Tibial artery (tissue), 4 donors: ENCODE data around the gene ITFG1.
"Not testable (repeated sequence)": the region's sequence is repeated elsewhere in the genome, so short reads cannot be mapped to it uniquely, and the experiment has no call there.

ENCODE experiments used
- DNase-seq, 2 donors: peaks; one replicate each; pipeline ENCODE4 v3.0.0-alpha.2; 2019
- H3K27ac ChIP-seq, 2 donors: fragments of 200-600 bp; sonication (generic) in 1 of 2; 1 replicate in 1 of 2; 2 replicates in 1 of 2; pipeline ENCODE4 v1.5.1; 2018 to 2019; ENCODE audit warnings: mild to moderate bottlenecking in 1 of 2
- H3K27me3 ChIP-seq, 2 donors: fragments of 200-600 bp; sonication (generic) in 1 of 2; one replicate each; pipeline versions ENCODE4 v1.5.1 to v1.6.0; 2016 to 2019
- H3K36me3 ChIP-seq, 3 donors: fragments of 200-600 bp; sonication (generic) in 2 of 3; one replicate each; pipeline ENCODE4 v1.5.1; 2016 to 2019; ENCODE audit warnings: mild to moderate bottlenecking in 2 of 3
- H3K4me1 ChIP-seq, 4 donors: fragments of 200-600 bp; sonication (generic) in 2 of 4; 1 replicate in 3 of 4; 2 replicates in 1 of 4; pipeline ENCODE4 v1.5.1; 2016 to 2019
- H3K4me3 ChIP-seq, 2 donors: fragments of 200-600 bp; sonication (generic) in 1 of 2; 1 replicate in 1 of 2; 2 replicates in 1 of 2; pipeline ENCODE4 v1.5.1; 2018 to 2019; ENCODE audit warnings: mild to moderate bottlenecking in 2 of 2
- H3K9me3 ChIP-seq, 3 donors: fragments of 200-600 bp; sonication (generic) in 1 of 3; one replicate each; pipeline ENCODE4 v1.5.1; 2016 to 2019
- intact Hi-C: fragments of 100-400 bp; cut with DNase I; formaldehyde crosslinking; loops from one replicate; pipeline ENCODE4 v1.15.0; 2023; ENCODE audit warnings: low total_unique reads
- TF ChIP-seq, protein P1 (sequence below), 2 experiments: fragments of 200-600 bp in 1 of 2; fragments of 450-650 bp in 1 of 2; IDR thresholded peaks; one replicate each; pipeline ENCODE4 v1.5.1; 2017 to 2019; ENCODE audit warnings: antibody characterized with exemption in 2 of 2, mild to moderate bottlenecking in 1 of 2, moderate library complexity in 1 of 2

Gene ITFG1

DNA sequence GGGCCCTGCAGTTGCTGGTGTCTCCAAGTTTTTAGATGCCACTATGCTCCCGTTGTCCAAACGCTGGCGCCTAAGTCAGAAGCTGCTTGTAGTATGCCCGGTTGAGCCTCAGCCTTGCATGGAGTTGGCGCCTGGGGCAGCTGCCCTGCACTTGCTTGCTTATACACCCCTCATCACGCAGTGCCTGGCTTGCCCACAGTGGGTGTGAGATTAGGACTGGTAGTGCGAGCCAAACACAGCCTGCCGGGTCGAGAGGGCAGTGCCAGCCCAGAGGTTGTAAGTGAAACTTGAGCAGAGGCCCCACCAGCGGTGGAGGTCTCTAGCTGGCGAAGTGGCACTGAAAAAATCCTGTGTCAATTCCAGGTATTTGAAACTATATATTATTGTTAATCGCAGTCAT, 90.3 kb downstream of the ITFG1 start:
- no peaks in the 10 kb centered on the region for H3K4me1 ChIP-seq
- no peaks in the 10 kb centered on the region for H3K9me3 ChIP-seq
- peaks cover 6 to 22% (median 13%) of the 10 kb centered on the region in 3 donors for H3K36me3 ChIP-seq
- H3K4me3 ChIP-seq, result no peak overlapping the region
- H3K27me3 ChIP-seq, result no peaks in the 10 kb centered on the region
- intact Hi-C loops, result no loop called here
- DNase-seq, result no peak
- TF ChIP-seq, protein P1, sequence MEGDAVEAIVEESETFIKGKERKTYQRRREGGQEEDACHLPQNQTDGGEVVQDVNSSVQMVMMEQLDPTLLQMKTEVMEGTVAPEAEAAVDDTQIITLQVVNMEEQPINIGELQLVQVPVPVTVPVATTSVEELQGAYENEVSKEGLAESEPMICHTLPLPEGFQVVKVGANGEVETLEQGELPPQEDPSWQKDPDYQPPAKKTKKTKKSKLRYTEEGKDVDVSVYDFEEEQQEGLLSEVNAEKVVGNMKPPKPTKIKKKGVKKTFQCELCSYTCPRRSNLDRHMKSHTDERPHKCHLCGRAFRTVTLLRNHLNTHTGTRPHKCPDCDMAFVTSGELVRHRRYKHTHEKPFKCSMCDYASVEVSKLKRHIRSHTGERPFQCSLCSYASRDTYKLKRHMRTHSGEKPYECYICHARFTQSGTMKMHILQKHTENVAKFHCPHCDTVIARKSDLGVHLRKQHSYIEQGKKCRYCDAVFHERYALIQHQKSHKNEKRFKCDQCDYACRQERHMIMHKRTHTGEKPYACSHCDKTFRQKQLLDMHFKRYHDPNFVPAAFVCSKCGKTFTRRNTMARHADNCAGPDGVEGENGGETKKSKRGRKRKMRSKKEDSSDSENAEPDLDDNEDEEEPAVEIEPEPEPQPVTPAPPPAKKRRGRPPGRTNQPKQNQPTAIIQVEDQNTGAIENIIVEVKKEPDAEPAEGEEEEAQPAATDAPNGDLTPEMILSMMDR (IDR thresholded peaks at IDR 0.05), result no peak
- H3K27ac ChIP-seq, result no peak overlapping the region

DNA sequence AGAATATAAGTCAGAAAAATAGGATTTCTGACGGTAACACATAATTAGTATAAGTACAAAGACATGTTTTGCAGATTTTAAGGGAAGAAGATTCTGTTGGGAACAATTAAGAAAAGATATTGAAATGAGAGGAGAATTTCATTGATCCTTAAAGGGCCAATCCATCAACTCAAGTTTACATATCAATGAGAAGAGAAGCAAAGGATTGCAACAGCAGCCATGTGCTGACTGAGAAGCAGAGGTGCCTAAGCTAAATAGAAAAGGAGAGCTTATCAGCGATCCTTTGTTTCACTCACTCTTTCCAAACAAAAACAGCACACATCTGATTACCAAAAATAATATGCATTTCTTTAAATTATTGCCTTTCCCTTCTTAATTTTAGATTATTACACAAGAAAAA, 94.6 kb downstream of the ITFG1 start:
- intact Hi-C loops, result no loop called here
- no peaks in the 10 kb centered on the region for H3K4me1 ChIP-seq
- TF ChIP-seq, protein P1 (IDR thresholded peaks at IDR 0.05), result no peak
- no peak overlapping the region for H3K4me3 ChIP-seq
- DNase-seq, result no peak
- H3K9me3 ChIP-seq, result no peaks in the 10 kb centered on the region
- no peaks in the 10 kb centered on the region for H3K27me3 ChIP-seq
- peaks cover 0 to 17% (median 0%) of the 10 kb centered on the region in 3 donors for H3K36me3 ChIP-seq
- H3K27ac ChIP-seq, result no peak overlapping the region

DNA sequence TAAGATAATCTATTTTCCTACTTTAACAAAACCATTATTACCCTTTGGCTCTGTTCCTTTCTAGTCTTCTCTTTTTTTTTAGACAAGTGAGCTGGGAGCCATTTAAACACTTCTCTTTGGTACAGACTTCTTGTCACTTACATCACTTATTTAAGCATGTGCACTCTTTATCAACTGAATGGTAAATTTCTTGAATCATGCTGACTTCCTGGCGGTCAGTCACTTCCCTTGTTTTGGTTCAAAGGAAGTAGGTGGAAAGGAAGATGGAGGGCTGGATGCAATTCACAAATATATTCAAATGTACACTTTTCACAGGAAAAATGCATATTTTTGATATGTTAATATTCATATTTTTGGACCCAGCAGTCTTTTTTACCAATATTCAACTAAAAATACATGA, 97.1 kb downstream of the ITFG1 start:
- Histone ChIP-seq H3K36me3 (peaks cover 0 to 6% (median 0%) of the 10 kb centered on the region in 3 donors), H3K27me3 (no peaks in the 10 kb centered on the region), H3K4me1 (no peaks in the 10 kb centered on the region), H3K9me3 (no peaks in the 10 kb centered on the region), H3K4me3 (no peak overlapping the region), H3K27ac (no peak overlapping the region)
- DNase-seq, result no peak
- intact Hi-C loops, result no loop called here
- TF ChIP-seq, protein P1 (IDR thresholded peaks at IDR 0.05), result no peak

DNA sequence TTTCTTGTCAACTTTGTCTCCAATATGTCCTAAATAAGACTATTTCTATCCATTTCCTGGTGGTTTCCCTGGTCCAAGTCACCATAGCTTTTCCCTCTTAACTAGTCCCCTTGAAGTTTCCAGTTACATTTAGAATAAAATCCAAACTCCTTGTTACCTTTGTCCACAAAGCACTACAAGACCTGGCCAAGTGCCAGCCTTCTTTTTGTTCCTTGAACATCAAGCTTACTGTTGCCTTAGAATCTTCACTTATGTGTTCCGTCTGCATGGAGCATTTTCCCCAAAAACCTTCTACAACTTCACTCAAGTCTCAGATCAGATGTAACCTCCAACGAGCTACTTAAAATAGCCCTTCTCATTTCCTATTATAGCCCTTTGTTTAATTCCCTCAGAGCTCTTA, 101.4 kb downstream of the ITFG1 start:
- DNase-seq, result no peak
- TF ChIP-seq, protein P1 (IDR thresholded peaks at IDR 0.05), result no peak
- Histone ChIP-seq H3K4me1 (no peaks in the 10 kb centered on the region), H3K4me3 (no peak overlapping the region), H3K36me3 (peaks cover 0 to 20% (median 5%) of the 10 kb centered on the region in 3 donors), H3K27me3 (no peaks in the 10 kb centered on the region), H3K9me3 (peaks cover 0 to 4% (median 0%) of the 10 kb centered on the region in 3 donors), H3K27ac (no peak overlapping the region)
- intact Hi-C loops, result no loop called here

DNA sequence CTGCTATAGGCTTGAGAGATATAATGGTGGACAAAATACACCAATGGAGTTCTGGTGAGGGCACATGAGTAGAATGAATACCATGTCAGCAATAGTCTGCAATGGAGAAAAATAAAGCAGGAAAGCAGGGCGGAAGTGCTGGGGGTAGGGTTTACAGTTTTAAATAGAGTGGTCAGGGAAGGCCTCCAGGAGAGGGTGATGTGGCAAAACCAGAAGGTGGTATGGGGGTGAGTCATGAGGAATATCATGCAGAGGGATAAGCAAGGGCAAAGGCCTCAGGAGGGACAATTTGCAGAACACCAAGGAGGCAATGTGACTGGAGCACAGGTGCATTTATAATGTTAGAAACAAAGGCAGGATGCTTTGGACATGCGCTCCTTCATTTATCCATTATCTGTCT, 102.0 kb downstream of the ITFG1 start:
- no peak overlapping the region for H3K4me3 ChIP-seq
- intact Hi-C loops, result no loop called here
- H3K27me3 ChIP-seq, result no peaks in the 10 kb centered on the region
- TF ChIP-seq, protein P1 (IDR thresholded peaks at IDR 0.05), result no peak
- H3K4me1 ChIP-seq, result no peaks in the 10 kb centered on the region
- peaks cover 0 to 21% (median 12%) of the 10 kb centered on the region in 3 donors for H3K36me3 ChIP-seq
- H3K9me3 ChIP-seq, result peaks cover 0 to 10% (median 0%) of the 10 kb centered on the region in 3 donors
- no peak overlapping the region for H3K27ac ChIP-seq
- no peak for DNase-seq

DNA sequence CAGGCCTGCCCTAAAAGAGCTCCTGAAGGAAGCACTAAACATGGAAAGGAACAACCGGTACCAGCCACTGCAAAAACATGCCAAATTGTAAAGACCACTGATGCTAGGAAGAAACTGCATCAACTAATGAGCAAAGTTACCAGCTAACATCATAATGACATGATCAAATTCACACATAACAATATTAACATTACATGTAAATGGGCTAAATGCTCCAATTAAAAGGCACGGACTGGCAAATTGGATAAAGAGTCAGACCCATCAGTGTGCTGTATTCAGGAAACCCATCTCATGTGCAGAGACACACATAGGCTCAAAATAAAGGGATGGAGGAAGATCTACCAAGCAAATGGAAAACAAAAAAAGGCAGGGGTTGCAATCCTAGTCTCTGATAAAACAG, 111.8 kb downstream of the ITFG1 start:
- H3K4me1 ChIP-seq, H3K27ac ChIP-seq, H3K4me3 ChIP-seq, H3K27me3 ChIP-seq, DNase-seq, intact Hi-C loops: not testable (repeated sequence)
- Histone ChIP-seq H3K36me3 (peaks cover 3 to 12% (median 10%) of the 10 kb centered on the region in 3 donors), H3K9me3 (peaks cover 3 to 30% (median 9%) of the 10 kb centered on the region in 3 donors)

DNA sequence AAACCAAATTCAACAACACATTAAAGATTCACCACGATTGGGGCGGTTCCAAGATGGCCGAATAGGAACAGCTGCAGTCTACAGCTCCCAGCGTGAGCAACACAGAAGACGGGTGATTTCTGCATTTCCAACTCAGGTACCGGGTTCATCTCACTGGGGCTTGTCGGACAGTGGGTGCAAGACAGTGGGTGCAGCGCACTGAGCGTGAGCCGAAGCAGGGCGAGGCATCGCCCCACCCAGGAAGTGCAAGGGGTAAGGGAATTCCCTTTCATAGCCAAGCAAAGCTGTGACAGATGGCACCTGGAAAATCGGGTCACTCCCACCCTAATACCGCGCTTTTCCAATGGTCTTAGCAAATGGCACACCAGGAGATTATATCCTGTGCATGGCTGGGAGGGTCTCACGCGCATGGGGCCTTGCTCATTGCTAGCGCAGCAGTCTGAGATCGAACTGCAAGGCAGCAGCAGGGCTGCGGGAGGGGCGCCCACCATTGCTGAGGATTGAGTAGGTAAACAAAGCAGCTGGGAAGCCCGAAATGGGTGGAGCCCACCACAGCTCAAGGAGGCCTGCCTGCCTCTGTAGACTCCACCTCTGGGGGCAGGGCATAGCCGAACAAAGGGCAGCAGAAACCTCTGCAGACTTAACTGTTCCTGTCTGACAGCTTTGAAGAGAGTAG, 113.7 kb downstream of the ITFG1 start:
- intact Hi-C loops, H3K4me3 ChIP-seq, H3K4me1 ChIP-seq, H3K27me3 ChIP-seq, H3K27ac ChIP-seq, DNase-seq: not testable (repeated sequence)
- H3K9me3 ChIP-seq, result peaks cover 3 to 28% (median 9%) of the 10 kb centered on the region in 3 donors
- H3K36me3 ChIP-seq, result peaks cover 0 to 12% (median 10%) of the 10 kb centered on the region in 3 donors
